ENCODE data around the gene RHOG. TPM values are rescaled to one million over a fixed set of nuclear protein-coding genes. Genes with fewer than 3 reads are reported as not detected.

Gene RHOG
- 2.8 TPM for total RNA-seq

GRCh38 chr11:3840870-3841425 lies at the start of gene RHOG:
Gene RHOG (minus strand): TSS chr11:3840959. CDS start chr11:3828138, 12,821 bp downstream.

GRCh38 chr11:3854977-3855807 lies 14.4 kb upstream of the RHOG start, which contains the start of gene STIM1:
Gene STIM1 (plus strand): TSS chr11:3855664. CDS start chr11:3856271, 607 bp downstream.

GRCh38 chr11:3807909-3808860 lies 32.6 kb downstream of the RHOG start, which contains the start of gene PGAP2:
Gene PGAP2 (plus strand): TSS chr11:3808560. CDS start chr11:3811260, 2,700 bp downstream.

GRCh38 chr11:3797329-3798090 lies 43.2 kb downstream of the RHOG start, which contains the start of gene NUP98:
Gene NUP98 (minus strand): TSS chr11:3797554. CDS start chr11:3782117, 15,437 bp downstream.

Small RNA genes within 50 kb of the gene (small RNA-seq; reads per million reads assigned to genes)
- not detected for gene RNU7-50P (ENCODE audit: low replicate concordance)

Other genes starting within 250 kb of the RHOG start
- gene ART5, start 199.0 kb downstream of the RHOG start, total RNA-seq: not detected
- not detected for gene ART1, start 195.8 kb downstream of the RHOG start, total RNA-seq
- gene CHRNA10, start 169.6 kb downstream of the RHOG start, total RNA-seq: 2.8 TPM
- 101 TPM for gene NUP98, start 43.4 kb downstream of the RHOG start, total RNA-seq
- 25.0 TPM for gene PGAP2, start 32.4 kb downstream of the RHOG start, total RNA-seq
- gene STIM1, start 14.7 kb upstream of the RHOG start, total RNA-seq: 21.9 TPM